Heart right ventricle (tissue), 16 donors: ENCODE measurements around the gene SLU7. TPM values are rescaled to one million over a fixed set of nuclear protein-coding genes. Genes with fewer than 3 reads are reported as not detected.

Experiments
- ATAC-seq, 8 donors: fragments of 200-7000 bp; cut with Tn5 transposase; one replicate each; pipeline ENCODE4 v1.9.1; 2020; ENCODE audit warnings: mild to moderate bottlenecking in 8 of 8, moderate library complexity in 8 of 8, moderate number of reproducible peaks in 1 of 8
- DNase-seq, 2 donors: peaks; one replicate each; pipeline ENCODE4 v3.0.0-alpha.2; 2020
- H3K27ac ChIP-seq, 10 donors: fragments of 200-600 bp; sonication (generic) in 2 of 10; one replicate each; pipeline versions ENCODE4 v1.5.0 to v1.8.0; 2020 to 2022; ENCODE audit warnings: mild to moderate bottlenecking in 3 of 10
- H3K27me3 ChIP-seq, 7 donors: fragments of 200-600 bp; one replicate each; pipeline ENCODE4 v1.8.0; 2021 to 2022; ENCODE audit warnings: mild to moderate bottlenecking in 2 of 7
- H3K36me3 ChIP-seq, 9 donors: fragments of 200-600 bp; sonication (generic) in 1 of 9; one replicate each; pipeline versions ENCODE4 v1.5.0 to v1.8.0; 2020 to 2022; ENCODE audit warnings: mild to moderate bottlenecking in 2 of 9
- H3K4me1 ChIP-seq, 9 donors: fragments of 200-600 bp; sonication (generic) in 1 of 9; one replicate each; pipeline versions ENCODE4 v1.5.0 to v1.8.0; 2020 to 2022; ENCODE audit warnings: mild to moderate bottlenecking in 4 of 9
- H3K4me3 ChIP-seq, 10 donors: fragments of 200-600 bp; sonication (generic) in 2 of 10; one replicate each; pipeline versions ENCODE4 v1.5.0 to v1.8.0; 2020 to 2022; ENCODE audit warnings: mild to moderate bottlenecking in 7 of 10, moderate library complexity in 2 of 10
- H3K9me3 ChIP-seq, 11 donors: fragments of 200-600 bp in 10 of 11; sonication (generic) in 2 of 11; one replicate each; pipeline versions ENCODE4 v1.5.0 to v1.8.0; 2013 to 2022; ENCODE audit warnings: mild to moderate bottlenecking in 2 of 11, control low read depth in 1 of 11, moderate library complexity in 1 of 11
- CTCF ChIP-seq, 9 donors: fragments of 200-600 bp; sonication (generic) in 2 of 9; IDR thresholded peaks; one replicate each; pipeline versions ENCODE4 v1.5.0 to v1.8.0; 2021 to 2022; ENCODE audit warnings: antibody characterized with exemption in 9 of 9, mild to moderate bottlenecking in 5 of 9, moderate library complexity in 1 of 9
- WGBS, 2 donors: extraction: QIAGEN DNeasy Blood & Tissue Kit; methylation state at CpG; one replicate each; pipeline ENCODE4 v1.1.7; 2013; ENCODE audit warnings: inconsistent platforms in 1 of 2; 5-methylcytosine and 5-hydroxymethylcytosine counted together
- intact Hi-C, 10 donors: fragments of 100-400 bp; cut with DNase I; formaldehyde crosslinking; loops; one replicate each; pipeline versions ENCODE4 v1.11.1 to v1.14.2; 2022
- polyA plus RNA-seq, 2 donors: library from polyadenylated mRNA; stranded (reverse); fragments of 200-250 nt; gene quantifications; one replicate each; pipeline ENCODE4 v1.2.3, GENCODE V29; 2013
- total RNA-seq, 10 donors: library from RNA; stranded (reverse); fragmentation: NEBNext Ultra II Directional in 3 of 10; extraction: Animal tissue kit (Norgen Biotek cat#: 25700) in 3 of 10; gene quantifications; one replicate each; pipeline versions ENCODE4 v1.2.1 to v1.2.4, GENCODE V29; 2021 to 2023
- donor health status: Arrhythmogenic right ventricular cardiomyopathy.
- donor health status: ischemic (EF 13 %, LVEDD 7.1; RV severe dilation, severe dysfunction).
- donor health status: healthy with polysubstance abuse.
- donor health status: DM: no; HTN: yes; CAD: no.
- donor health status: DM: no; HTN: no; CAD: no.
- donor health status: ischemic (EF 25% LVEDD 6.9; RV normal size, moderate dysfunction).
- donor health status: ischemic (EF 25% LVEDD 5.7; RV mildly dilated, moderate dysfunction).
- donor health status: healthy.
- donor health status: DM: yes; HTN: yes; CAD: no.
- donor health status: Ischemic cardiomyopathy.
- donor health status: ischemic (EF 35%, LVEDD 5.7; RV mildly dilated, moderate dysfunction).
- donor health status: nonischemic (EF 11% LVEDD 7.7; RV severe dilation, severe dysfunction).
- donor health status: DM: yes; HTN: yes; CAD: no.
- donor health status: PGD.
- donor health status: ischemic (EF 29% LVEDD 5.4; RV normal size, mild dysfunction).
- donor health status: nonischemic (EF 23%, LVEDD 6.1; RV moderate dilation, normal function).

The SLU7 gene
- total and polyA plus RNA-seq, 12 donors: 19.2 to 62.4 (median 40.6) TPM

GRCh38 chr5:160458806-160459800, 40.2 kb upstream of the SLU7 start:
- TF ChIP-seq CTCF (IDR thresholded peaks at IDR 0.05): no peak
- H3K27ac ChIP-seq: no peak overlapping the region
- H3K4me1 ChIP-seq: peaks cover 0 to 9% (median 0%) of the 10 kb centered on the region in 9 donors
- no peak for DNase-seq
- H3K36me3 ChIP-seq: no peaks in the 10 kb centered on the region
- no peak overlapping the region for H3K4me3 ChIP-seq
- H3K9me3 ChIP-seq: no peaks in the 10 kb centered on the region
- intact Hi-C loops: no loop called here
- ATAC-seq: no peak
- peaks cover 0 to 4% (median 0%) of the 10 kb centered on the region in 7 donors for H3K27me3 ChIP-seq
- WGBS, 2 donors: 75 to 76% methylated on average over 8 of the region's 8 CpGs

GRCh38 chr5:160457252-160457651, 38.4 kb upstream of the SLU7 start:
- H3K27ac ChIP-seq: no peak overlapping the region
- H3K27me3 ChIP-seq: peaks cover 0 to 4% (median 0%) of the 10 kb centered on the region in 7 donors
- DNase-seq (no peak), ATAC-seq (no peak)
- peaks cover 0 to 14% (median 0%) of the 10 kb centered on the region in 9 donors for H3K4me1 ChIP-seq
- H3K36me3 ChIP-seq: no peaks in the 10 kb centered on the region
- intact Hi-C loops: no loop called here
- no peaks in the 10 kb centered on the region for H3K9me3 ChIP-seq
- no peak for TF ChIP-seq CTCF (IDR thresholded peaks at IDR 0.05)
- H3K4me3 ChIP-seq: no peak overlapping the region
- 90% methylated on average over 5 of the region's 5 CpGs for WGBS, 2 donors

- intact Hi-C loops: no loop called here
Measured at GRCh38 chr5:160456480-160457177, 37.7 kb upstream of the SLU7 start.

More at GRCh38 chr5:160456480-160457177, 37.7 kb upstream of the SLU7 start:
- peaks cover 0 to 4% (median 0%) of the 10 kb centered on the region in 7 donors for H3K27me3 ChIP-seq
- H3K4me3 ChIP-seq: no peak overlapping the region
- no peak for TF ChIP-seq CTCF (IDR thresholded peaks at IDR 0.05)
- no peak for ATAC-seq
- H3K27ac ChIP-seq: no peak overlapping the region
- no peak for DNase-seq
- no peaks in the 10 kb centered on the region for H3K36me3 ChIP-seq
- 73 to 80% methylated on average over 9 of the region's 9 CpGs for WGBS, 2 donors
- no peaks in the 10 kb centered on the region for H3K9me3 ChIP-seq
- peaks cover 0 to 16% (median 0%) of the 10 kb centered on the region in 9 donors for H3K4me1 ChIP-seq
